OCI-LY3 (cell line): Measurements from ENCODE around the gene BHMT2.

ENCODE experiments used
- H2AFZ ChIP-seq: fragments of 200-600, 300-600 bp; shearing (Covaris generic); 2 replicates; pipeline ENCODE4 v1.6.0; 2014; ENCODE audit warnings: antibody characterized with exemption, low read depth, low read length
- H3K27ac ChIP-seq: fragments of 200-600, 300-600 bp; sonication (generic); 2 replicates; pipeline ENCODE4 v1.5.1; 2014; ENCODE audit warnings: mild to moderate bottlenecking, low read length, moderate library complexity, mixed read lengths
- H3K27me3 ChIP-seq: fragments of 200-600, 300-600 bp; sonication (generic); 2 replicates; pipeline ENCODE4 v1.6.1; 2014; ENCODE audit warnings: low read depth, low read length, mixed read lengths
- H3K36me3 ChIP-seq: fragments of 200-600, 300-600 bp; sonication (generic); replicated peaks from 2 replicates; pipeline ENCODE3; 2014; ENCODE audit warnings: low read depth, low read length, mixed read lengths
- H3K4me1 ChIP-seq: fragments of 300-600, 200-600 bp; sonication (generic); 2 replicates; pipeline ENCODE4 v1.6.1; 2014; ENCODE audit warnings: low read length, mixed read lengths
- H3K4me2 ChIP-seq: fragments of 200-600, 300-600 bp; sonication (generic); 2 replicates; pipeline ENCODE4 v1.6.1; 2014; ENCODE audit warnings: low read length, mixed read lengths
- H3K4me3 ChIP-seq: fragments of 300-600, 200-600 bp; sonication (generic); 2 replicates; pipeline ENCODE4 v1.5.1; 2014; ENCODE audit warnings: antibody characterized with exemption, mild to moderate bottlenecking, low read length, moderate library complexity
- H3K79me2 ChIP-seq: fragments of 300-600, 200-600 bp; shearing (Covaris generic); 2 replicates; pipeline ENCODE4 v1.6.1; 2014; ENCODE audit warnings: mild to moderate bottlenecking, low read length, mixed read lengths
- H3K9ac ChIP-seq: fragments of 300-600, 200-600 bp; shearing (Covaris generic); 2 replicates; pipeline ENCODE4 v1.6.0; 2014; ENCODE audit warnings: mild to moderate bottlenecking, low read length, moderate library complexity
- H3K9me3 ChIP-seq: fragments of 200-600, 300-600 bp; shearing (Covaris generic); 2 replicates; pipeline ENCODE4 v1.6.1; 2014; ENCODE audit warnings: low read length, mixed read lengths; ENCODE audit not compliant: insufficient read depth
- H4K20me1 ChIP-seq: fragments of 200-600, 300-600 bp; sonication (generic); 2 replicates; pipeline ENCODE4 v1.6.1; 2016; ENCODE audit warnings: low read length, mixed read lengths; ENCODE audit not compliant: insufficient read depth
- CTCF ChIP-seq: fragments of 200-600, 300-600 bp; sonication (generic); IDR thresholded peaks from 2 replicates; pipeline ENCODE4 v1.5.1; 2014; ENCODE audit warnings: antibody characterized with exemption, low read length, low read depth
- EZH2phosphoT487 ChIP-seq: fragments of 200-600 bp; shearing (Covaris generic); IDR thresholded peaks from 2 replicates; pipeline ENCODE4 v1.6.1; 2018; ENCODE audit warnings: antibody characterized with exemption, mixed run types, low read depth

Gene BHMT2

GRCh38 chr5:79069488-79070349 lies at the start of gene BHMT2, which contains the start of gene DMGDH:
BHMT2 (plus strand) TSS chr5:79069767; CDS start chr5:79069783, 16 bp downstream.
DMGDH (minus strand) TSS chr5:79069674; CDS start chr5:79069620, 54 bp downstream.
- Histone ChIP-seq H3K4me2 (no peak within 1 kb of the TSS), H3K9ac (no peak within 1 kb of the TSS), H3K27me3 (no peaks in the 10 kb centered on the region), H3K4me3 (no peak within 1 kb of the TSS), H4K20me1 (no peaks in the 10 kb centered on the region), H3K79me2 (no peaks in the 10 kb centered on the region), H3K36me3 (no peaks in the 10 kb centered on the region), H2AFZ (no peak within 1 kb of the TSS), H3K27ac (no peak within 1 kb of the TSS), H3K4me1 (no peaks in the 10 kb centered on the region), H3K9me3 (no peaks in the 10 kb centered on the region)
- no peak for TF ChIP-seq EZH2phosphoT487
- TF ChIP-seq CTCF = no peak

DNA sequence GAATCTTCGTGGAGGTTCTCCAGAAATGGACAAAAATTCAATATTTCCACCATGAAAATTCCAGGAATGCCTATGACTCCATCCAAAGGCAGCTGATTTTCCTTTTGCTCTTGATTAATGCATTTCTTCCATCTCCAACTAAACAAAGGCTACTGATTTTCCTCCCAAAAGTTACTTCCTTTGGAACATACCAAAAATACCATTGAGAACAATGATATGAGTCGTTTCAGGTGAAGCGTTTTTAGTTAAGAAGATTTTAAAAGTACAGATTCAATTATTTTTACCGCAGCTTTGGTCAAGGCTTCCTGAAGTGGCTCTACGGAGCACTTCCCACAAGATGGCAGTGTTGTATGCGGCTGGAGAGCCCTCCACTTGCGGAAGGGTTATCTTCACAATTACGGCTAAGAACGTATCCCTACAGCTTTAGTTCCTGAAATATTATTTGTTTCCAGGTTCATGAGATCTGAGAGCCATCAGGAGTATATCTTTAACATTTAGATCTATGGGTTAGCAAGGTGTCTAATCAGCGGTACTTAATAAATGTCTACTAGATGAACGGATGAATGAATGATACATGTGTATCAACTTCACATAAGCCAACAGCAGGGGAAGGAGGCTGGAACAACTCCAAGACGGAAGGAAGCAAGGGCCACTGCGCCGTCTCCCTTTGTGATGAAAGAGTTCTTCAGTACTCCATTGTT lies 48.6 kb upstream of the BHMT2 start:
- peak overlapping the region; percentile 97 for H2AFZ ChIP-seq

DNA sequence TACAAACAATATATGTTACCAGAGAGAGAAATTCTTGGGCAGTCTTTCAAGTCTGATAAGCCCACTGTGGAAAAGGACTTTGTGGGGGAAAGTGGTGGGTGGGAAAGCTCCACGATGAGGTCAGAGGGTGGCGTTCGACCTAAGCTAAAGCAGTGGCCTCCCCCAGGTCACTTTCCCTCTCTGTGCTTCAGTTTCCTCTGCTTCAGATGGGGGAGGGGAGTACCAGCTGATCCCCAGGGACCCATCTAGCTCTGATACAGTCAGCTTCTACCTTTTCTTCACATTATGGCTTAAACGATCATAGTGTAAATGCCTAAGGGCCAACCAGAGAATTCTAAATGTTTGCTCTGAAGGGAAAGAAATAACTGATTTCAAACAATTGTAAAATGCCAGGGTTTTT lies 47.8 kb upstream of the BHMT2 start:
- peak overlapping the region; percentile 97 for H2AFZ ChIP-seq

More for the DNA sequence above, 48.6 kb upstream of the BHMT2 start:
- Histone ChIP-seq H3K27ac (no peak overlapping the region), H3K4me2 (peak overlapping the region; percentile 85), H3K4me1 (peaks cover 15% of the 10 kb centered on the region), H3K9me3 (no peaks in the 10 kb centered on the region), H3K36me3 (no peaks in the 10 kb centered on the region), H4K20me1 (no peaks in the 10 kb centered on the region), H3K79me2 (no peaks in the 10 kb centered on the region), H3K27me3 (peaks cover 19% of the 10 kb centered on the region), H3K9ac (peak overlapping the region; percentile 37), H3K4me3 (peak overlapping the region; percentile 70)
- TF ChIP-seq EZH2phosphoT487 (no peak), CTCF (peak; percentile 77)

More for the DNA sequence above, 47.8 kb upstream of the BHMT2 start:
- peaks cover 14% of the 10 kb centered on the region for H3K27me3 ChIP-seq
- H3K4me3 ChIP-seq = peak overlapping the region; percentile 70; the same call in 1 of the 2 replicates
- H3K4me2 ChIP-seq = peak overlapping the region; percentile 85
- no peak overlapping the region for H3K27ac ChIP-seq
- H3K36me3 ChIP-seq = no peaks in the 10 kb centered on the region
- TF ChIP-seq CTCF = no peak
- TF ChIP-seq EZH2phosphoT487 = no peak
- no peaks in the 10 kb centered on the region for H3K9me3 ChIP-seq
- H3K4me1 ChIP-seq = peaks cover 15% of the 10 kb centered on the region
- no peaks in the 10 kb centered on the region for H4K20me1 ChIP-seq
- no peak overlapping the region for H3K9ac ChIP-seq
- H3K79me2 ChIP-seq = no peaks in the 10 kb centered on the region
